Testis (tissue), 2 donors: ENCODE results near the gene DLG2.

Source experiments
- CTCF ChIP-seq, 3 experiments: fragments of 450-650 bp in 2 of 3; fragments of 200-600 bp in 1 of 3; sonication (generic) in 1 of 3; IDR thresholded peaks; one replicate each; pipeline ENCODE4 v1.5.1; 2016 to 2019; ENCODE audit warnings: antibody characterized with exemption in 3 of 3, mild to moderate bottlenecking in 2 of 3, moderate library complexity in 1 of 3
- POLR2A ChIP-seq: fragments of 450-650 bp; IDR thresholded peaks from one replicate; pipeline ENCODE4 v1.6.1; 2017; ENCODE audit warnings: antibody characterized with exemption, mild to moderate bottlenecking, moderate library complexity

GRCh38 chr11:83908298-83908856, 1718.8 kb downstream of the DLG2 start:
- no peak for TF ChIP-seq POLR2A
- TF ChIP-seq CTCF (IDR thresholded peaks at IDR 0.05): no peak
